Measurements from ENCODE around the gene C3orf18. TPM values are rescaled to one million over a fixed set of nuclear protein-coding genes. Genes with fewer than 3 reads are reported as not detected.

Gene C3orf18
- polyA plus RNA-seq, 1 donor from 2014 or later = 39.9 TPM

DNA sequence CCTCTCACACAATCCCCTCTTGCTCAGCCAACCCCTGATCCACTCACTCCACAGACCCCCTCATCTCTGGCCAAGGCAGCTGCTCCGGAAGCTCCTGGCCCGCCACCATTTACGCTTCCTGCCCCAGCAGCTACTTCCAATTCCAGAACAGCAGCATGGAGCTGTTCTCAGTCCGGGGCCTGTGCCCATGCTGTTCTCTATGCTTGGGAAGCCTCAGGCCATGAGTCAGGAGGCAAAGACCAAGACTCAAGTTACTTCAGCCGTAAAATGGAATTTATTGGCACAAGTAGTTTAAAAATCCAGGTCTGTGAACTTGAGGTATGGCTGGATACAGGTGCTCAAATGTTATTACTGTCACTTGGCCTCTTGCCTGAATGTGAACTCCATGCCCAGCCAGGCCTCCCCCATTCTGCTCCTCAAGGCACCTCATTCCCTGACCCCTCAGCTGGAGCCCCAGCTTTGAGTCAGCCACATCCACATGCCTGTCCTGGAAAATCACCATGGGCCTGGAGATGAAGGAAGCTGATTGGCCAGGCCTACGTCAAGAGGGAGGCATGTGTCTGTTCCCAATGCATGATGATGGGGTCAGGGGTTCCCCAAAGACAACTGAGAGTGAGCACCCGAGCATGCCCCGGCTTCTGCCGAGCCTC is 32.7 kb downstream of the C3orf18 start:
- Histone ChIP-seq H2AFZ (ENCODE audit: low read depth, low read length) (no peak overlapping the region), H3K27me3 (ENCODE audit: insufficient read depth, low read depth, low read length) (no peaks in the 10 kb centered on the region), H3K4me2 (ENCODE audit: low read length) (no peak overlapping the region), H3F3A (ENCODE audit: insufficient read depth, low read length, poor library complexity, severe bottlenecking) (no peaks in the 10 kb centered on the region), H4K20me1 (ENCODE audit: insufficient read depth) (no peaks in the 10 kb centered on the region), H3K27ac (ENCODE audit: low read length) (no peak overlapping the region), H3K79me2 (replicated peaks; ENCODE audit: insufficient read depth, low read length) (no peaks in the 10 kb centered on the region), H3K9ac (ENCODE audit: low read length) (no peak overlapping the region), H3K4me3 (ENCODE audit: low read length) (no peak overlapping the region), H3K9me2 (ENCODE audit: insufficient read depth, low read length) (no peaks in the 10 kb centered on the region), H3K9me3 (ENCODE audit: low read length) (no peaks in the 10 kb centered on the region), H3K36me3 (ENCODE audit: insufficient read depth, low read length) (no peaks in the 10 kb centered on the region)
- TF ChIP-seq RAD21 (conservative IDR thresholded peaks at IDR 0.05) = no peak
- no peak for TF ChIP-seq TAF1 (IDR thresholded peaks at IDR 0.05; ENCODE audit: low read depth)
- TF ChIP-seq, protein P1, sequence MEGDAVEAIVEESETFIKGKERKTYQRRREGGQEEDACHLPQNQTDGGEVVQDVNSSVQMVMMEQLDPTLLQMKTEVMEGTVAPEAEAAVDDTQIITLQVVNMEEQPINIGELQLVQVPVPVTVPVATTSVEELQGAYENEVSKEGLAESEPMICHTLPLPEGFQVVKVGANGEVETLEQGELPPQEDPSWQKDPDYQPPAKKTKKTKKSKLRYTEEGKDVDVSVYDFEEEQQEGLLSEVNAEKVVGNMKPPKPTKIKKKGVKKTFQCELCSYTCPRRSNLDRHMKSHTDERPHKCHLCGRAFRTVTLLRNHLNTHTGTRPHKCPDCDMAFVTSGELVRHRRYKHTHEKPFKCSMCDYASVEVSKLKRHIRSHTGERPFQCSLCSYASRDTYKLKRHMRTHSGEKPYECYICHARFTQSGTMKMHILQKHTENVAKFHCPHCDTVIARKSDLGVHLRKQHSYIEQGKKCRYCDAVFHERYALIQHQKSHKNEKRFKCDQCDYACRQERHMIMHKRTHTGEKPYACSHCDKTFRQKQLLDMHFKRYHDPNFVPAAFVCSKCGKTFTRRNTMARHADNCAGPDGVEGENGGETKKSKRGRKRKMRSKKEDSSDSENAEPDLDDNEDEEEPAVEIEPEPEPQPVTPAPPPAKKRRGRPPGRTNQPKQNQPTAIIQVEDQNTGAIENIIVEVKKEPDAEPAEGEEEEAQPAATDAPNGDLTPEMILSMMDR (IDR thresholded peaks at IDR 0.05; ENCODE audit: poor library complexity, severe bottlenecking) = no peak
- no peak for TF ChIP-seq EZH2 (IDR thresholded peaks at IDR 0.05; ENCODE audit: borderline replicate concordance, insufficient read depth, low read length, poor library complexity, severe bottlenecking)
- TF ChIP-seq SMC3 (conservative IDR thresholded peaks at IDR 0.05; ENCODE audit: poor library complexity) = no peak
- TF ChIP-seq, protein P2, sequence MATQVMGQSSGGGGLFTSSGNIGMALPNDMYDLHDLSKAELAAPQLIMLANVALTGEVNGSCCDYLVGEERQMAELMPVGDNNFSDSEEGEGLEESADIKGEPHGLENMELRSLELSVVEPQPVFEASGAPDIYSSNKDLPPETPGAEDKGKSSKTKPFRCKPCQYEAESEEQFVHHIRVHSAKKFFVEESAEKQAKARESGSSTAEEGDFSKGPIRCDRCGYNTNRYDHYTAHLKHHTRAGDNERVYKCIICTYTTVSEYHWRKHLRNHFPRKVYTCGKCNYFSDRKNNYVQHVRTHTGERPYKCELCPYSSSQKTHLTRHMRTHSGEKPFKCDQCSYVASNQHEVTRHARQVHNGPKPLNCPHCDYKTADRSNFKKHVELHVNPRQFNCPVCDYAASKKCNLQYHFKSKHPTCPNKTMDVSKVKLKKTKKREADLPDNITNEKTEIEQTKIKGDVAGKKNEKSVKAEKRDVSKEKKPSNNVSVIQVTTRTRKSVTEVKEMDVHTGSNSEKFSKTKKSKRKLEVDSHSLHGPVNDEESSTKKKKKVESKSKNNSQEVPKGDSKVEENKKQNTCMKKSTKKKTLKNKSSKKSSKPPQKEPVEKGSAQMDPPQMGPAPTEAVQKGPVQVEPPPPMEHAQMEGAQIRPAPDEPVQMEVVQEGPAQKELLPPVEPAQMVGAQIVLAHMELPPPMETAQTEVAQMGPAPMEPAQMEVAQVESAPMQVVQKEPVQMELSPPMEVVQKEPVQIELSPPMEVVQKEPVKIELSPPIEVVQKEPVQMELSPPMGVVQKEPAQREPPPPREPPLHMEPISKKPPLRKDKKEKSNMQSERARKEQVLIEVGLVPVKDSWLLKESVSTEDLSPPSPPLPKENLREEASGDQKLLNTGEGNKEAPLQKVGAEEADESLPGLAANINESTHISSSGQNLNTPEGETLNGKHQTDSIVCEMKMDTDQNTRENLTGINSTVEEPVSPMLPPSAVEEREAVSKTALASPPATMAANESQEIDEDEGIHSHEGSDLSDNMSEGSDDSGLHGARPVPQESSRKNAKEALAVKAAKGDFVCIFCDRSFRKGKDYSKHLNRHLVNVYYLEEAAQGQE (IDR thresholded peaks at IDR 0.05; ENCODE audit: borderline replicate concordance) = no peak
- TF ChIP-seq MXI1 (conservative IDR thresholded peaks at IDR 0.05; ENCODE audit: poor library complexity, severe bottlenecking) = no peak
- TF ChIP-seq POLR2AphosphoS5 (IDR thresholded peaks at IDR 0.05) = no peak
- no peak for TF ChIP-seq EP300 (conservative IDR thresholded peaks at IDR 0.05; ENCODE audit: poor library complexity, severe bottlenecking)

DNA sequence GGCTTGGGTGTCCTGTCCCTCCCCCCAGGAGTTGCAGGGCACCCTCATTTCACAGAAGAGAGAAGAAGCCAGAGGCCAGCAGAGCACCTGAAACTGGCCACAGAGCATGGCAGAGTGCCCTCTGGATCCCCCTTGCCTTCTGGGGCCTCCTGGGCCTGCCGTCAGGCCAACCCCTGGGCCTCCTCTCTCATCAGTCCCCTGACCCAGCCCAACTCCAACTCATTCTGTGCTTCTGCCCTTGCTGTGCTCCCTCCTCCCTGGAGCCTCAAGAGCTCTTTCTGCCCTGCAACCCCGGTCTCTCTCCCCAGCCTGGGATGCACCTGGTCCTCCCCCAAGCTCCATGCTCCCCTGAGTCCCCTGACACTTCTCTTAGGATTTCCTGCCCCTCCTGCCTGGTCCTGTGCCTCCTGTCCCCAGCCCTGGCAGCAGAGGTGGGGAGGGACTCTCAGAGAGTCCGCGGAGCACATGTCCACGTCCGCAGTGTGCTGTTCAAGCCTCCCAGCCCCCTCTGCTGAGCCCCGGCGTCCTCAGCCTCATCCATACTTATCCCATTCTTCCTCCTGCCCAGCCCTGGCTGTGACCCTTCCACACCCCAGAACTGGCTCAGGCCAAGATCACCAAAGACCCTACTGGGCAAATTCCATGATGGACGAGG is 33.6 kb downstream of the C3orf18 start:
- Histone ChIP-seq H3F3A (ENCODE audit: insufficient read depth, low read length, poor library complexity, severe bottlenecking) (no peaks in the 10 kb centered on the region), H2AFZ (ENCODE audit: low read depth, low read length) (no peak overlapping the region), H3K27me3 (ENCODE audit: insufficient read depth, low read depth, low read length) (no peaks in the 10 kb centered on the region), H3K9ac (ENCODE audit: low read length) (no peak overlapping the region), H3K27ac (ENCODE audit: low read length) (no peak overlapping the region), H3K9me3 (ENCODE audit: low read length) (no peaks in the 10 kb centered on the region), H3K4me3 (ENCODE audit: low read length) (peak overlapping the region; percentile 8), H4K20me1 (ENCODE audit: insufficient read depth) (no peaks in the 10 kb centered on the region), H3K9me2 (ENCODE audit: insufficient read depth, low read length) (no peaks in the 10 kb centered on the region), H3K79me2 (replicated peaks; ENCODE audit: insufficient read depth, low read length) (no peaks in the 10 kb centered on the region), H3K4me2 (ENCODE audit: low read length) (no peak overlapping the region), H3K36me3 (ENCODE audit: insufficient read depth, low read length) (no peaks in the 10 kb centered on the region)
- TF ChIP-seq, protein P1 (IDR thresholded peaks at IDR 0.05; ENCODE audit: poor library complexity, severe bottlenecking) = no peak
- TF ChIP-seq TAF1 (IDR thresholded peaks at IDR 0.05; ENCODE audit: low read depth) = no peak
- TF ChIP-seq MXI1 (conservative IDR thresholded peaks at IDR 0.05; ENCODE audit: poor library complexity, severe bottlenecking) = no peak
- TF ChIP-seq EZH2 (IDR thresholded peaks at IDR 0.05; ENCODE audit: borderline replicate concordance, insufficient read depth, low read length, poor library complexity, severe bottlenecking) = no peak
- no peak for TF ChIP-seq EP300 (conservative IDR thresholded peaks at IDR 0.05; ENCODE audit: poor library complexity, severe bottlenecking)
- TF ChIP-seq, protein P2 (IDR thresholded peaks at IDR 0.05; ENCODE audit: borderline replicate concordance) = no peak
- no peak for TF ChIP-seq SMC3 (conservative IDR thresholded peaks at IDR 0.05; ENCODE audit: poor library complexity)
- no peak for TF ChIP-seq POLR2AphosphoS5 (IDR thresholded peaks at IDR 0.05)
- TF ChIP-seq RAD21 (conservative IDR thresholded peaks at IDR 0.05) = no peak

All from neural cell (in vitro differentiated cells).